ENCODE measurements around the gene NRXN3. TPM values are rescaled to one million over a fixed set of nuclear protein-coding genes. Genes with fewer than 3 reads are reported as not detected.

Gene NRXN3
- total RNA-seq, 6 experiments from 2014 or later = 0.07 to 0.28 (median 0.11) TPM; not detected in 2

- Mint-ChIP-seq H3K9me3 (peaks cover 4% of the 10 kb centered on the region), H3K36me3 (ENCODE audit: low read depth) (no peaks in the 10 kb centered on the region), H3K4me1 (ENCODE audit: low read depth) (no peaks in the 10 kb centered on the region), H3K27me3 (ENCODE audit: insufficient read depth) (peaks cover 4% of the 10 kb centered on the region; the same call in 1 of the 2 replicates), H3K4me3 (no peak overlapping the region), H3K27ac (no peak overlapping the region)
- no peak for TF ChIP-seq CTCF (IDR thresholded peaks at IDR 0.05)
- no peak for DNase-seq
Observed at GRCh38 chr14:78709795-78710557, 539.8 kb downstream of the NRXN3 start.

- Mint-ChIP-seq H3K36me3 (ENCODE audit: low read depth) (no peaks in the 10 kb centered on the region), H3K27ac (no peak overlapping the region), H3K4me3 (no peak overlapping the region), H3K27me3 (ENCODE audit: insufficient read depth) (peaks cover 4% of the 10 kb centered on the region; the same call in 1 of the 2 replicates), H3K9me3 (peaks cover 4% of the 10 kb centered on the region), H3K4me1 (ENCODE audit: low read depth) (no peaks in the 10 kb centered on the region)
- no peak for TF ChIP-seq CTCF (IDR thresholded peaks at IDR 0.05)
- no peak for DNase-seq
Observed at GRCh38 chr14:78710963-78711362, 540.8 kb downstream of the NRXN3 start.

- Mint-ChIP-seq H3K9me3 (peaks cover 4% of the 10 kb centered on the region), H3K27ac (no peak overlapping the region), H3K36me3 (ENCODE audit: low read depth) (no peaks in the 10 kb centered on the region), H3K4me3 (no peak overlapping the region), H3K27me3 (ENCODE audit: insufficient read depth) (0 out of 2 replicates have a peak, but pooled peaks cover 2% of the 10 kb centered on the region), H3K4me1 (ENCODE audit: low read depth) (no peaks in the 10 kb centered on the region)
- TF ChIP-seq CTCF (IDR thresholded peaks at IDR 0.05) = no peak
- no peak for DNase-seq
Observed at GRCh38 chr14:78713716-78714115, 543.5 kb downstream of the NRXN3 start.

GRCh38 chr14:78714711-78715110 lies 544.5 kb downstream of the NRXN3 start:
- Mint-ChIP-seq H3K9me3 (peaks cover 4% of the 10 kb centered on the region), H3K36me3 (ENCODE audit: low read depth) (no peaks in the 10 kb centered on the region), H3K27me3 (ENCODE audit: insufficient read depth) (no peaks in the 10 kb centered on the region), H3K27ac (no peak overlapping the region), H3K4me3 (no peak overlapping the region), H3K4me1 (ENCODE audit: low read depth) (no peaks in the 10 kb centered on the region)
- no peak for TF ChIP-seq CTCF (IDR thresholded peaks at IDR 0.05)
- no peak for DNase-seq

- Mint-ChIP-seq H3K36me3 (ENCODE audit: low read depth) (no peaks in the 10 kb centered on the region), H3K9me3 (peaks cover 8% of the 10 kb centered on the region), H3K4me3 (no peak overlapping the region), H3K27me3 (ENCODE audit: insufficient read depth) (peaks cover 2% of the 10 kb centered on the region; the same call in 1 of the 2 replicates), H3K4me1 (ENCODE audit: low read depth) (no peaks in the 10 kb centered on the region), H3K27ac (no peak overlapping the region)
- DNase-seq = no peak
- TF ChIP-seq CTCF (IDR thresholded peaks at IDR 0.05) = no peak
Observed at GRCh38 chr14:78721756-78722480, 551.7 kb downstream of the NRXN3 start.
